HG03196 (cell line): ENCODE results near the gene BAAT.
"Not testable (repeated sequence)": the region's sequence is repeated elsewhere in the genome, so short reads cannot be mapped to it uniquely, and the experiment has no call there.

Source experiments
- ATAC-seq: cut with Tn5 transposase; IDR thresholded peaks from one replicate; pipeline ENCODE4 v1.9.1; 2021; ENCODE audit not compliant: unreplicated experiment

BAAT gene

DNA sequence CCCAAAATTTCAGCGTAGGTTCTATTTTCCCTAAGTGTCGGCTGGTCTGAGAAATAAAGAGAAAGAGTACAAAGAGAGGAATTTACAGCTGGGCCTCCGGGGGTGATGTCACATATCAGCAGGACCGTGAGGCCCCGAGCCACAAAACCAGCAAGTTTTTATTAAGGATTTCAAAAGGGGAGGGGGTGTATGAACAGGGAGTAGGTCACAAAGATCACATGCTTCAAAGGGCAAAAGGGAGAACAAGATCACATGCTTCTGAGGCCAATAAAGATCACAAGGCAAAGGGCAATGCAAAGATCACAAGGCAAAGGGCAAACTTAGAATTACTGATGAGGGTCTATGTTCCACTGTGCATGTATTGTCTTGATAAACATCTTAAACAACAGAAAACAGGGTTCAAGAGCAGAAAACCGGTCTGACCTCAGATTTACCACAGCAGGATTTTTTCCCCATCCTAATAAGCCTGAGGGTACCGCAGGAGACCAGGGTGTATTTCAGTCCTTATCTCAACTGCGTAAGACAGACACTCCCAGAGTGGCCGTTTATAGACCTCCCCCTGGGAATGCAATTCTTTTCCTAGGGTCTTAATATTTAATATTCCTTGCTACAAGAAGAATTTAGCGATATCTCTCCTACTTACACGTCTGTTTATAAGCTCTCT lies at the start of gene BAAT:
Gene BAAT, minus strand, starts transcription at position 134 of the 664 bp plus-strand sequence. CDS start 13,602 bp downstream, outside the sequence.
- ATAC-seq = not testable (repeated sequence)

DNA sequence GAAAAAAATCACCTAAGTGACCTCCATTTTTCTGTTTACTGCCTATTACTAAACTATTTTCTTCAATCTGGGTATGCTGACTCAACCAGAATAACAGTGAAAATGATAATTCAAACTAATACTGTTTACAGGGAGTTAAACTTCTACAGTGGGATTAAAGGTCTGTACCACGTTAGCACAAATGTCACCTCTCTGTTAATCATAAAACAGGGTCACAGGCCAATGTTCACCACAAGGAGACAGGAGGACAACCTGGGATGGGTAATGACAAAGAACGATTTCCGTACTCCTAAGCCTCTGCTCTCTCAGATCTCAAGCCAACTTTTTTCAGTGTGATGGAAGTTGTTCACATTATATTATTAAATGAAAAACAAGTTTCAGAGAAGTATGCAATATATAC lies 48.4 kb upstream of the BAAT start:
- no peak for ATAC-seq

DNA sequence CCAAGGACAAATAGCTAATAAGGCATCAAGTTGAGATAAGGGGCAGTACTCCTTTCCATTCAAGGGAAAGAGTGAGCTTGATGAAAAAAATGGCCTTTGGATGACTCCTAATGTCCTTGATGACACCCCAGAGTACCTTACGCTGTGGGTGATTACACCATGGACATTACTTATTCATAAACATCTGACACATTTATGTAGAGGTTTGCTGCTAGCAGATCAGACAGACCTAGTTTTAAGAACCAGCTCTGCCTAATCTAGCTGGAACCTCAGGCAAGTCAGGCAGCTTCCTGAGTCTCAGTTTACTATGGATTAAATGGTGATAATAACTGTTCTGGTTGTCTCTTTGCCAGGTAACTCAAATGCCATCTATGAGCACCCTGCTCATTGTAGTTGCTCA lies 47.9 kb upstream of the BAAT start:
- no peak for ATAC-seq

DNA sequence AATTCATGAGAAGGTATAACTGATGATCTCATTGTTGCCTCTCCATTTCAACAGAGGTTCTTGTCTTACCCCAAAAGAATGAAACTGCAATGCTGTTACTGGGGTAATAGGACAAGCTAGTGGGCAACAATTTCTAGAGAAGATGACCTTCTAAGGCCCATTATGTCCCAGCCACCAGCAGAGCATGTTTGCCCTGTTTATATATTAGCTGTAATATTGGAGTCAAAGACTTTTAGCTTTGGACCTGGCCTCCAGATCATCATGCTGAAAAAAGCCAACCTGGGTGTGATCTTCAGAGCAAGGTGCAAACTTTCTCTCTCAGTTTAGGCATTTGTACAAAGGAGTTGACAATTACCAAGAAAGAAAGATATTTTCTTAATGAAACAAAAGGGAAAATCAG lies 47.4 kb upstream of the BAAT start:
- no peak for ATAC-seq

DNA sequence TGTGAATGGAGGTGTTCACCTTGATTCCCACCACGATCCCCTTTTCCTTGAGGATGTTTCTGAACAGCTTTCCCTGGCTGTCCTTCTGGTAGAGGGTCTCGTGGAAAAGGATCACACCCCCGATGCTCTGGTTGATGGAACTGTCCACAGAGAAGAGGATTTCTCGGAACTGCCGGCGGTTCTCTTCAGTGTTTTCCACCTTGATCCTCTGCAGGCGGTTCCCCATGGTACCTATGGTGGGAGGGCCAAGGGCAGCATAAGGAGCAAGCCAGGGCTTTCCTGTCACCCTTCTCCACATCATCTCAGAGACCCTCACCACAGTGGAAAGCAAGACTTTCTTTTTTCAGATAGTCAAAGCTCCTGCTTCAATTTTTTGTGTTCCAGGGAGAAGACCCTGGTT lies 44.9 kb upstream of the BAAT start:
- no peak for ATAC-seq

DNA sequence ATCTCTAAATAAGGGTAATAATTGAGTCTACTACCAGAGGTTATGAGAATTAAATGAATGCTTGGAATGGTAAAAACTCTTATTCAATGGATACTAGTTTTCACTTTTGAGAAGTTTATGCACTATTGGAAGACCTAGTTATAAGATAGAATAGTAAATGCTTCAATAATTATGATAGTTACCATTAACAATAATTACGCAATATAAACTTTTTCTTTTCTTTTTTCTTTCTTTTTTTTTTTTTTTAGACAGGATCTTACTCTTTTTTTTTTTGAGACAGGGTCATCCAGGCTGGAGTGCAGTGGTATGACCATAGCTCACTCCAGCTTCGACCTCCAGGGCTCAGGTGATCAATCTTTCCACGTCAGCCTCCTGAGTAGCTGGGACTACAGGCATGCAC lies 44.1 kb upstream of the BAAT start:
- no peak for ATAC-seq

DNA sequence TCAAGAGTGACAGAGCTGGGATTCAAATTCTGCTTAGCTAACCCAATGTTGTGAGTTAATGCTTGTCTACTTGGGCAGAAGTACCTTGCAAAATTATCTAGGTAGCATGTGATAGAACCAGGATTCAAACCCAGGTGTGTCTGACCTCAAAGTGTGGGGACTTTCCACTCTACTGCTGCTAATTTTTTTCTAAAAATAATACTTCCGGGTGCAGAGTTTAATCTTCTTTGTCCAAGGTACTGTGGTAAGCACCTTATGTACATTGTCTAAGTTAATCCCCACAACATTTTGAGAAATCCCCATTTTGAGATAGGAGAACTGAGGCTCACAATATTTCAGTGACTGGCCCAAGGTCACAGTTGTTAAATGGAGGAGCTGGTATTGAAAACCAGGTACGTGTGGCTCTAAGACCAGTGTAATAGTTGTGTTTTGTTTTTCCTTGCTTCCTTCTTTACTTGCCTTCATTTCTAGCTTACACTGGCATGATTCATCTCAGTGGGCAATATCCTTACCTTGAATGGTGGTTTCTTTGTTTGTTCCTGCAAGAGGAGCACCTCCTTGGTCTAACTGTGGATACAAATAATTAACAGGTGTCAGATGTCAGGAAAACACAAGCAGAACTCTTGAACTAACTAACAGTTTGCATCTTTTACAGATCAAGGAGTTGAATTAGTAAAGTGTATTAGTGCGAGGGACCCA lies 43.3 kb upstream of the BAAT start:
- no peak for ATAC-seq

DNA sequence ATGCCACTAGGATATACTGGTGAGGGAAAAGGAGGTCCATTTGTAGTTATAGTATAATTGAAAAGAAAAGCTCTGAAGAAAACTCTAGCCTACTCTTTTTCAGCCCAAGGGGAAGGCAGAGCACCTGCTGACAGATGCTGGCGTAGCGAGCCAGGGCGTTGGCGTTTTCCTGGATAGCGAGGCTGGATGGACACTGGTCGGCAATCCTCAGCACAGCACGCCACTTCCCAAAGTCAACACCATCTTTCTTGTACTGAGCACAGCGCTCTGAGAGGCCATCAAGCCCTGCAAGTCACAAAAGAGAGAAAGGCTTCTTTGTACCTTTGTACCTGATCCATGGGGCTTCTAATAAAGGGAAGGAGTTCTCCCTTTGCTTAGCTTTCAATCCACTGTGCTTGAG lies 42.6 kb upstream of the BAAT start:
- no peak for ATAC-seq

DNA sequence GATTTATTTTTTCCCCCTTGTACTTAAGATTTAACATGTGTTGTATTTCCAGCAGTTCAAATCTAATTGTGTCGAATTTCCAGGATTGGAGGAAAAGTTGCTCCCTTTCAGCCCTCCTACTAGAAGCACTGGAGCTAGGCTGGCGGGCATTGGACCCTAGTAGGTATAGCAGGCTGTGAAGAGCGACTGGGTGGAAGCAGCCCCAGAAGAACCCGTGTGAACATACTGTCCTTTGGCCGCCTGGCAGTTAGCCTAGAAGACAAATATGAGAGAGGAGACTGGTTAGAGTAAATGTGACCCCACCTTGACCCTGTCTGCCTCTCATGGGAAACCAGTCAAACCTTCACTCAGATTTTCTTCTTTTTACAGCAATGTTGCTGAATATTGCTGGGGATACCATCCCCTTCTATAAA lies 36.9 kb upstream of the BAAT start:
- no peak for ATAC-seq

DNA sequence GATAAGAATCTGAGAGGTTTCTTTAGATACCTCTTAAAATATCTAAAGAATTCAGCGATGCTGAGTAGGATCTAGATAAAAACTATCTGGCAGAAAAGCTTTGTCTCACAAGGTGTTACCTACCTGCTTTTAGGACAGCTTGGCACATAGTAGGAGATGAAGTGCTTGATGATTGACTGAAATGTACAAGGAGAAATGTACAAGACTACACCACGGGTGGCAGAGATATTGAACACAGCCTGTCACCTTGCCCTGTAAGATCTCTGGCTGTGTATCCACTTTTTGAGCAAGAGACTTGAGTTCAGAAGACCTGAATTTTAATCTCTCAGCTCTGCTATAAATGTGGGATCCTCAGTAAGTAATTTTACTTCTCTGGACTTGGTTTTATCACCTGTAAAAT lies 35.1 kb upstream of the BAAT start:
- no peak for ATAC-seq

DNA sequence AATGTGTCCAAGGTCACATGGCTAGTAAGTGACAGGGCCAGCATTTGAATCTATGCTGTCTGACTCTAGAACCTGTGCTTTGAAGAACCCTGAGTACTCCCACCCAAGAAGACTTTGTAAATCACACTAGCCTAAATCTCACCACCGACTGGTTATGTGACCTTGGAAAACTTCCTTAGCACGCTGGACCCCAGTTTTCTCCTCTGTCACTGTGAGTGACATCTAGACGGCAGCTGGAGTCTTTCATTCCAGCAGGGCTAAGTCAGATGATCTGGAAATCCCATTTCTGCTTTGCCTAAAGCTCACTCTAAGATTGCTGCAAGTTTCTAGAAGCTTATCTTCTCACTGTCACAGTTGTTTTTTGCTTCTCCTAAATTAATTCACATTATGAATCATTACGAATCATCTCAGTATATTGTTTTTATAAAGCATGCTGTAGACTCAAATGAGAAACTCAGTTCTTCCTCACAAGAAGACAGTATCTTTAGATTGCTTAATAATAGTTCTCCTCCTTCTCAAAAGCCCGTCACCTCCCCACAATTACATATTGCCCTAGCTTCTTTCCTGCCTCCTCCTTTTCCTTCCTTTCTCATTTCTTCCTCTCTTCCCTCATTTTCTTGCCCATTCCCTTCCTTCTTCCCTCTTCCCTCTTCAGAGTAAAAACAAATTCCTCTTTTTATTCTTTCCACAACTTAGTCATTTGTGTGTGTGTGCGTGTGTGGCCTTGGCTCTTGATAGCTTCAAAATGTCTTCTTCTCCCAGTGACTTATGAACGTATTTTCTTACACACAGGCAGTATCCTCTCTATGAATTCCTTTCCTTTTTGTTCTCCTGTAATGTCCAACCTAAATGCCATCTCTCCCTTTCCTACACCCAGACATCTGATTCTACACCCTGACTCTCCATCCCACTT lies 34.0 kb upstream of the BAAT start:
- no peak for ATAC-seq

DNA sequence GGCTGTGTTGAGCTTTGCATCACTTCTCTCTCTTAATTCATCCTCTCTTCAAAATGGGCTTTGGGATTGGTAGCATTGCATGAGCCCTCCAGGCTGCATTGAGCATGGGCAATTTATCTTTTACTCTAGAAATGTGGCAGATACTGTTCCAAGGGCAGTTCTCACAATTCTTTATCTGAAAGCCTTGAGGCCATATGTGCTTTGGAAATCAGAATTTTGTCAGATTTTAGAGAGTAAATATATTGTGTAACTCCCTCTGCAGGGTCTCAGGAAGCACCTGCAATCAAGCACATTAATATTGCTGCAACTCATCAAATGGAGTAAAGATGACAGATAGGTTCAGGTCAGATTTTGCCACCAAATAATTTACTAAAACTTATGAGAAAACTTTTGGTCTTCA lies 33.2 kb upstream of the BAAT start:
- ATAC-seq = no peak

DNA sequence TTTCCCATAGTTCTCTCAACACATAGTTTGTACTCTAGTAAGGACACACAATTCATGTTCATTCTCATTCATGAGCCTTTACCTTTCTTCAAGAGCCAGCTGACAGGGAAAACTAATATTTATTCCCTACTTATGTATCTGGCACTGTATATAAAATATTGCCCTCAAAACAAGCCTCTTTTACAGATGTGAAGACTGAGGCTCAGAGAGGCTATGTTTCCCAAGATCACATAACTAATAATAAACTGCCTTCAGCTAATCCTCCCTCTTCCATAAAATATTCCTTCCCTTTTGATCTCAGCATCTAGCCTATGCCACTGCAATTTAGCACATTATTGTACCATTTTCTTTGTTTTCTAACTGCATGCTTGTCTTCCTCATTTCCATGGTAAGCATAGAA lies 32.6 kb upstream of the BAAT start:
- ATAC-seq = no peak

DNA sequence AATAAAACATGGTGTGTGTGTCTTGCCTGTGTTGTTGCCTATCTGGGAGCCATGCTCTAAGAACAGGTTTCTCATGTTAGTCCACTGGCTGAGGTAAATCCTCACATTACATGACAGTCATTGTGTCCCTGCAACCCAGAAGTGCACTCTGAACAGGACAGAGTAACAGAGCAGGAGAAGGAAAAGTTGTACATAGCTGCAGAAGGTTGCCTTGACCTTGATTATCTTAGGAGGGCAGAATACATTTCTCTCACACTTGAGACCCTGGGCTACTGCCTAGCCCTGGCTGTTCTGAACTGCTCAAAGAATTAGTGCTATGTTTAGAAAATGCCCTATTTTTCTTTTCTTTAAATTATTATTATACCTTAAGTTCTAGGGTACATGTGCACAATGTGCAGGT lies 30.8 kb upstream of the BAAT start:
- no peak for ATAC-seq

DNA sequence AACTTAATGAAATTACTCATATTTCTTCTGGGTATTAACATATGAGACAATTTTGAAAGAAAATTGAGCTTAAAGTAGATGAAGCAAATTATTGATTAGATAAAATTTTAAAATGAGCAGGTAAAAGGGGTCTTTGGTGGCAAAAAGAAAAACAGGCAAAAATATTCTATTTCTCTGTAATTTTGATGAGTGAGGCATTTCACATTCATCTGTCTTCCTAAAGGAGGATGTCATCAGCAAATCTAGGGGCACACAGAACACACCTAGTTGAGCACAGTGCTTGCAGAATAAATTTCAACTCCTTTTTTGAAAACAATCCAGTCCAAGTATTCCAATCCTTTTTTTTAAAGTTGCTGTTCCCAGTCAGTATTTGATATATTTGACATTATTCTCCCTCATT lies 30.0 kb upstream of the BAAT start:
- ATAC-seq = no peak

DNA sequence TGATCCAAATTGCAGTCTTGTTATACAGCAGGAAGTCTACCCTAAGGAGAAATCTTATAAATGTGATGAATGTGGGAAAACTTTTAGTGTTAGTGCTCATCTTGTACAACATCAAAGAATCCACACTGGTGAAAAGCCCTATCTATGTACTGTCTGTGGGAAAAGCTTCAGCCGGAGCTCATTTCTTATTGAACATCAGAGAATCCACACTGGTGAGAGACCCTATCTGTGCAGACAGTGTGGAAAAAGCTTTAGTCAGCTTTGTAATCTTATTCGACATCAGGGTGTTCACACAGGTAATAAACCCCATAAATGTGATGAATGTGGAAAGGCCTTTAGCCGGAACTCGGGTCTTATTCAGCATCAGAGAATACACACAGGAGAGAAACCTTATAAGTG lies 24.3 kb upstream of the BAAT start:
- ATAC-seq = no peak

DNA sequence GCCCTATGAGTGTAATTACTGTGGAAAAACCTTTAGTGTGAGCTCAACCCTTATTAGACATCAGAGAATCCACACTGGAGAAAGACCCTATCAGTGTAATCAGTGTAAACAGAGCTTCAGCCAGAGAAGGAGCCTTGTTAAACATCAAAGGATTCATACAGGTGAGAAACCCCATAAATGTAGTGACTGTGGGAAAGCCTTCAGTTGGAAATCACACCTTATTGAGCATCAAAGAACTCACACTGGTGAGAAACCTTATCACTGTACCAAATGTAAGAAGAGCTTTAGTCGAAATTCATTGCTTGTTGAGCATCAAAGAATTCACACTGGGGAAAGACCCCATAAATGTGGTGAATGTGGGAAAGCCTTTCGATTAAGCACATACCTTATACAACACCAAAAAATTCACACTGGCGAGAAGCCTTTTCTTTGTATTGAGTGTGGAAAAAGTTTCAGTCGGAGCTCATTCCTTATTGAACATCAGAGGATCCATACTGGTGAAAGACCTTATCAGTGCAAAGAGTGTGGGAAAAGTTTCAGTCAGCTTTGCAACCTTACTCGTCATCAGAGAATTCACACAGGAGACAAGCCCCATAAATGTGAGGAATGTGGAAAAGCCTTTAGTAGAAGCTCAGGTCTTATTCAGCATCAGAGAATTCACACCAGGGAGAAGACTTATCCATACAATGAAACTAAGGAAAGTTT lies 23.7 kb upstream of the BAAT start:
- ATAC-seq = no peak

DNA sequence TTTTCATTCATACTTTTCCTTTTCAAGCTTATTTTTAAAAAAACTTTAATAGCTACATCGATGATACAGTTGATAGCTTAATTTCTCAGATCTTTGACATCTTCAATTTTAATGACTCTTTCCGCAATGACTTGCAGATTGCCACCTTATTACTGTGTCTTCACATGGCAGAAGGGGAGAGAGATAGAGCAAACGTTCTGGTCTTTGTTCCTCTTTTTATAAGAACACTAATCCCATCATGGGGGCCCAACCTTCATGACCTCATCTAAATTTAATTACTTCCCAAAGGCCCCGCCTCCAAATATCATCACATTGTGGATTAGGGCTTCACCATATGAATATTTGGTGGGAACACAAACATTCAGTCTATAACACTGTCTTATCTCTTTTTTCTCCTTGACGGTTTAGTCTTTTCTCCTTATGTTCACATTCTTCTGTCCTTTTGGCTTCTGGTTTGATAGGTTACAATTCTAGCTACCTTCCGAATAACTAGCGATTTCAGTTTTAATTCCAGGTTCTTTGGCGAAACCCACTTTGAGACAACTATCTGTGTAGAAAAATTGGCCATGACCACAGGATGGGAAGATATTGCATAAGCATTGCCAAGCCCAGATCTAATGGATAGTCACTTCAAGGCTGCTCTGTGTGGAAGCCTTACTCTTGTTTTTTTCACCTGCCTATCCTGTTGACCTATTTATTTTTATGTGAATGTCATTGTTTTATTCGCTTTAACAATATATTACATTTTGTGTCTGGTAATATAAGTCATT lies 18.9 kb upstream of the BAAT start:
- no peak for ATAC-seq

DNA sequence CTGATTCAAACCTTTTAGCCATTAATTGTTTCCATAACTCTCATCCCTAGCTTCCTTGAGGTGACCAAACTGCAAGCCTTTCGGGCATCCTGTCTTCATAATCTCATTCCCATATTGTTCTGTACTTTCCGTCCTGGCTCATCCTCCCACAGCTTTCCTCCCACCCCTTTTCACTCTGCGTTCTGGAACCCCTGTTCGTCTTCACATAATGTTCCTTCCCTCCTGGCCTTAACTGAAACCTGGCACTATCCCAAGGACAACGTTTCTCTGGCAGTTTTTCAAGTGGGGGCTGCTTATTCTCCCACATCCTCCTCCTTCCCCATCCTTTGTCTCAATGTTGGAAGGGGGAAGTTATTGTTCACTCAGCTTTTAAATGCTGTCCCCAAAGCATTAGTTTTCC lies 15.3 kb upstream of the BAAT start:
- ATAC-seq = no peak

DNA sequence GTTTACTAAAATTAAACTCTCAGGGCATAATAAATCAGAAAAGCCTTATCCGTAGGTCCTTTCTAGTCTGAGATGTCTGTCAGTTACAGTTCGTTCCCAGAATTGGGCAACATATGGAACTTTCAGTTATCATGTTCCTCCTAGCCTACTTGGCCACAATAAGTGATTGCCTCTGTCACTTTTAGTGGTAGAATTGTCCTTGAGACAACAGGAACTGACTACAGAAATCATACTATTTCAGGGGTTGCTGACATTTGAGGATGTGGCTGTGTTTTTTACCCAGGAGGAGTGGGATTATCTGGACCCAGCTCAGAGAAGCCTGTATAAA lies 14.8 kb upstream of the BAAT start:
- ATAC-seq = no peak
